ENCODE measurements around the gene BTRC. TPM values are rescaled to one million over a fixed set of nuclear protein-coding genes. Genes with fewer than 3 reads are reported as not detected.

The BTRC gene
- total RNA-seq, 2 donors from 2014 or later, result 16.0 to 25.4 TPM

DNA sequence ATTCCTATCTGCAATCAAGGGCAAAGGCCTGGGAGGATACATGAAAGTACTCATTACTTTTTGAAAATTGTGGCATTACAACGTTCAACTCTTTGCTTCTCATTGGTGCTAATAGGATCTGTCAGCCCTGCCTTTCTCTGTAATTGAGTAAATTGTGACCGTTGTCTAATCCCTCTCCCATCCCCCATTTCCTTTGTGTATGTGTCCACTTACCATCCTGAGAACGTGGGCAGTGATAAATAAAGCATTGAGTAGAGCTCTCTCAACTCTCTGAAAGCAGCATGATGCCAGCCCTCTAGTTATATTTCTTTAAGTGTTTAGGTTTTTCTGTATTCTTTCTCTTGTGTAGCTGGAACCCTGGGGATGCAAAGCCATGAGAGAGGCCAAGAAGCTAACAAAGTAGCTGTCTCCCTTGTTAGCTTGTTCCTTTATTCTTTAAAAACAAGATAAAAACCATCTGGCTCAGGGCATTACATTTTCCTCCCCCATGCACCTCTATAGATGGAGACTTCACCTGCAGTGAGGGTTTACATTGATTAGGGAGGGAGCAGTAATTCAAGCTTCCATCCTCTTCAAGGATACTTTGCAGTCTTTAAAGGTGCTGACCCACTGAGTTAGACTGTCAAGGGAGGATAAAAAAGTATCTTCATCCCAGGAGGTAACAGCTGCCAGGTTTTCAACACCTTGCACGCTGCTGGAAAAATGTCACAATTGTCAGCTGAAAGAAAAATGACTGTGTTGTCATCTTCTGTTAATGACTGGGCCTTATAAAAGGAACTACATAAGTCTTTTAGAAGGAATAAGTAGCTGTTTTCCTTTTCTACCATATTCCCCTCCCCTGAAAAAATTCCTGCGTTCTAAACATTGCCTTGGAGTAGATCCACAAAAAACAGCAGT lies 112.3 kb downstream of the BTRC start:
- H3K9me3 ChIP-seq, result no peaks in the 10 kb centered on the region
- TF ChIP-seq, protein P1, sequence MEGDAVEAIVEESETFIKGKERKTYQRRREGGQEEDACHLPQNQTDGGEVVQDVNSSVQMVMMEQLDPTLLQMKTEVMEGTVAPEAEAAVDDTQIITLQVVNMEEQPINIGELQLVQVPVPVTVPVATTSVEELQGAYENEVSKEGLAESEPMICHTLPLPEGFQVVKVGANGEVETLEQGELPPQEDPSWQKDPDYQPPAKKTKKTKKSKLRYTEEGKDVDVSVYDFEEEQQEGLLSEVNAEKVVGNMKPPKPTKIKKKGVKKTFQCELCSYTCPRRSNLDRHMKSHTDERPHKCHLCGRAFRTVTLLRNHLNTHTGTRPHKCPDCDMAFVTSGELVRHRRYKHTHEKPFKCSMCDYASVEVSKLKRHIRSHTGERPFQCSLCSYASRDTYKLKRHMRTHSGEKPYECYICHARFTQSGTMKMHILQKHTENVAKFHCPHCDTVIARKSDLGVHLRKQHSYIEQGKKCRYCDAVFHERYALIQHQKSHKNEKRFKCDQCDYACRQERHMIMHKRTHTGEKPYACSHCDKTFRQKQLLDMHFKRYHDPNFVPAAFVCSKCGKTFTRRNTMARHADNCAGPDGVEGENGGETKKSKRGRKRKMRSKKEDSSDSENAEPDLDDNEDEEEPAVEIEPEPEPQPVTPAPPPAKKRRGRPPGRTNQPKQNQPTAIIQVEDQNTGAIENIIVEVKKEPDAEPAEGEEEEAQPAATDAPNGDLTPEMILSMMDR (IDR thresholded peaks at IDR 0.05), result no peak
- TF ChIP-seq POLR2AphosphoS5 (IDR thresholded peaks at IDR 0.05), result no peak
- no peak for TF ChIP-seq POLR2A (IDR thresholded peaks at IDR 0.05)
- no peaks in the 10 kb centered on the region for H3K36me3 ChIP-seq
- intact Hi-C loops (cut with DNase I), result loop anchor here (2.0 to 10.0 kb wide), 2 partner anchors 99 to 251 kb away; no protein-coding TSS in a partner anchor
- no peak overlapping the region for H3K4me3 ChIP-seq
- DNase-seq (ENCODE audit: low spot score), result no peak
- H3K27me3 ChIP-seq (replicated peaks; ENCODE audit: insufficient read depth), result no peaks in the 10 kb centered on the region
- 81% methylated on average over 5 of the region's 5 CpGs for WGBS
- H3K4me1 ChIP-seq (replicated peaks), result no peaks in the 10 kb centered on the region
- H3K27ac ChIP-seq, result no peak overlapping the region

DNA sequence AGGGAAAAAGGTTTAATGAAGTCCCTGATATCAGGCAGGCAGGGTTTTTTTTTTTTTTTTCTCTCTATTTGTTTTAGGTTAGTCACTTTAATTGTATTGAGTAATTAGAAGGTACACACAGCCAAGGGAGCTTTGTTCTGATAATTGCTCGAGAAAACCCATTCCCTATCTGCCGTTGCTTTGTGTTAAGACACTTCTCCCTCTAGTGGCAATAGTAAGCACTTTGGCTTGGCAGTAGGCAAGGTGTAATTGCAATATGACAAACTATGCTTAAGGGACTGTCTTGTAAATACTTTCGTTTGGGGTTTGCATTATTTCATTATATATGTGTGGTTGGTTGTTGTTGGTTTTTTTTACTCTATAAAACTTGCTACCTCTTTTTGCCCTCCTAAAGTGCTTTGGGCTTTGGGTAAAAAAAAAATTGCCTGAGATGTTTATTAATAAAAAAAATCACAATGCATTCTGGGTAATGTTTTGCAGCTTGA lies 113.4 kb downstream of the BTRC start:
- DNase-seq (ENCODE audit: low spot score), result peak; percentile 46
- 1% methylated on average over 3 of the region's 3 CpGs for WGBS
- H3K36me3 ChIP-seq, result no peaks in the 10 kb centered on the region
- no peaks in the 10 kb centered on the region for H3K4me1 ChIP-seq (replicated peaks)
- no peaks in the 10 kb centered on the region for H3K9me3 ChIP-seq
- TF ChIP-seq, protein P1 (IDR thresholded peaks at IDR 0.05), result peak; percentile 45 to 76 (median 67)
- TF ChIP-seq POLR2A (IDR thresholded peaks at IDR 0.05), result no peak
- TF ChIP-seq POLR2AphosphoS5 (IDR thresholded peaks at IDR 0.05), result peak; percentile 47
- intact Hi-C loops (cut with DNase I), result loop anchor here (2.0 to 10.0 kb wide), 2 partner anchors 97 to 253 kb away; no protein-coding TSS in a partner anchor
- H3K27me3 ChIP-seq (replicated peaks; ENCODE audit: insufficient read depth), result no peaks in the 10 kb centered on the region
- H3K4me3 ChIP-seq, result no peak overlapping the region
- no peak overlapping the region for H3K27ac ChIP-seq

DNA sequence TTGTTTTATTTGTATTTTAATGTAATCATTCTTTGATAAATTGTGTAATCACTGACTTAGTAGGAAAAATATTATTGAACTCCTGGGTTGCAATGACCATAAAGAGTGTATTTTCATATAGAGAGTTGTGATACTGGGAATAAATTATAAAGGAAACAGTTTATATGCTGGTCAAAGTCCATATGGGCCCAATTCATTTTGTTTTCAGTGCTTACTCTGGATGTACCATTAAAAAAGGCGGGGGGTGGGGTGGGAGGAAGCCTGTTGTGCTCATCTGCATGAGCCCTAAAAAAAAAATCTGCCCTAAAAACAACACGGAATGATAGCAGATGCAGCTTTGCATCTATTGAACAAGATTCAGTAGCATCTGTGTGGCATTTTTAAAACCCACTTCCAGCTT lies 114.2 kb downstream of the BTRC start:
- WGBS, result 84% methylated on average over 2 of the region's 2 CpGs
- no peak overlapping the region for H3K27ac ChIP-seq
- DNase-seq (ENCODE audit: low spot score), result no peak
- no peaks in the 10 kb centered on the region for H3K36me3 ChIP-seq
- no peak for TF ChIP-seq POLR2A (IDR thresholded peaks at IDR 0.05)
- TF ChIP-seq POLR2AphosphoS5 (IDR thresholded peaks at IDR 0.05), result no peak
- TF ChIP-seq, protein P1 (IDR thresholded peaks at IDR 0.05), result no peak
- H3K9me3 ChIP-seq, result no peaks in the 10 kb centered on the region
- H3K4me1 ChIP-seq (replicated peaks), result no peaks in the 10 kb centered on the region
- H3K27me3 ChIP-seq (replicated peaks; ENCODE audit: insufficient read depth), result no peaks in the 10 kb centered on the region
- intact Hi-C loops (cut with DNase I), result loop anchor here (10.0 kb wide), 1 partner anchor 97 kb away; no protein-coding TSS in a partner anchor
- no peak overlapping the region for H3K4me3 ChIP-seq

DNA sequence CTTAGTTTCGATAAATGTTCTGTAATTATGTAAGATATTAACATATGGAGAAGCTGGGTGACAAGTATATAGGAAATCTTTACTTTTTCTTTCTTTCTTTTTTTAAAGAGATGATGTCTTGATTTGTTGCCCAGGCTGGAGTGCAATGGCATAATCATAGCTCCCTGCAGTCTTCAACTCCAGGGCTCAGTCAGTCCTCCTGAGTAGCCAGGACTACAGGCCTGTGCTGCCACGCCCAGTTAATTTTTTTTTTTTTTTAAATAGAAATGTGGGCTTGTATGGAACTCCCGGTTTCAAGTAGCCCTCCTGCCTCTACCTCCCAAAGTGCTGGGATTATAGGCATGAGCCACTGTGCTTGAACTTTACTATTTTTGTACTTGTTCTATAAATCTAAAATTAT lies 122.4 kb downstream of the BTRC start:
- Histone ChIP-seq H3K36me3 (no peaks in the 10 kb centered on the region), H3K4me1 (replicated peaks) (no peaks in the 10 kb centered on the region), H3K27me3 (replicated peaks; ENCODE audit: insufficient read depth) (no peaks in the 10 kb centered on the region), H3K9me3 (no peaks in the 10 kb centered on the region), H3K4me3 (no peak overlapping the region), H3K27ac (no peak overlapping the region)
- WGBS, result 91% methylated on average over 3 of the region's 3 CpGs
- no peak for DNase-seq (ENCODE audit: low spot score)
- intact Hi-C loops (cut with DNase I), result no loop called here
- no peak for TF ChIP-seq POLR2AphosphoS5 (IDR thresholded peaks at IDR 0.05)
- TF ChIP-seq POLR2A (IDR thresholded peaks at IDR 0.05), result no peak
- TF ChIP-seq, protein P1 (IDR thresholded peaks at IDR 0.05), result no peak

All from prostate gland (tissue), 2 donors.